ENCODE results near the gene CENPO. TPM values are rescaled to one million over a fixed set of nuclear protein-coding genes. Genes with fewer than 3 reads are reported as not detected.

Gene CENPO, protein sequence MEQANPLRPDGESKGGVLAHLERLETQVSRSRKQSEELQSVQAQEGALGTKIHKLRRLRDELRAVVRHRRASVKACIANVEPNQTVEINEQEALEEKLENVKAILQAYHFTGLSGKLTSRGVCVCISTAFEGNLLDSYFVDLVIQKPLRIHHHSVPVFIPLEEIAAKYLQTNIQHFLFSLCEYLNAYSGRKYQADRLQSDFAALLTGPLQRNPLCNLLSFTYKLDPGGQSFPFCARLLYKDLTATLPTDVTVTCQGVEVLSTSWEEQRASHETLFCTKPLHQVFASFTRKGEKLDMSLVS
- polyA plus RNA-seq (2013, experiment 1 of 2) = 9.8 TPM
- 10.4 TPM for polyA plus RNA-seq (2013, experiment 2 of 2)

DNA sequence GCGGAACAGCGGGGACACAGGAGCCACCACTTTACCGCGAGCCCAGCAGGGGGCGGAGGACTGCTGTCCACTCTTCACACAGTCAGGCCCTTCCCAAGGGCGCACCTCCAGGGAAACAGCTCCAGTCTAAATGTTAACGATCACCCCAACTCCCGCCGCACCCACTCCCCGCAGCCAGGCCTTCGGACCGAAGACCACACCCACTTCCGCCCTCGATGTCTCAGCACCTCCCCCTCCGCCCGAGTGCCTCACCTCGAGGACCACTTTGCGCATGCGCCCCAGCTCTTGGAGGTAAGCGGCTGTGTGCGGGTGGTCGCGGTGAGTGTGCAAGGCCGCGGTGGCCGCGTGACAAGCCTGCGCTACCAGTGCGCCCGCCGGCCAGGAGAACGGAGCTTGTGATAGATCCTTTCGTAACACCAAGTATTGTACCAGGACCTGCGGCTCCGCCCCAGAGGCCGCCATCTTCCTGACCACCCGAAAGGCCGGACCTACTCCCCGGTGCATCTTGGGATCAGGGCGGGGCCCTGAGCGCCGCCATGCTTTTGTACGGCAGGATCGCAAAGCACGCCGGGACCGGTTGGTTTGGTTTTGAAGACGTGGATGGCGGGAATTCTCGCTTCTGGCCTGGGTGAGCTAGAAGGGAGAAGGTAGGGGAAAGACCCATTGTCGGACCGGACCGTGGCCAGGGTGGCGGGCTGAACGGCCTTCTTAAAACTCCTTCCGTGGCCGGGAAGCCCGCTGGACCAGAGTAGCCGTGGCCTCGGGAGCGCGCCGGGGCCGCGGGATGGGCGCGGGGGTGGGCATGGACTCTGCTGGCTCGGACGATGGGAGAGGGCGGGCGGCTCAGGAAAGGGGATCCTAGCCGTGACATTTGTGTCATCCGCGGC lies at the start of gene CENPO, which contains the start of gene PTRHD1:
TSS of gene CENPO (plus strand) at position 552 of the 887 bp plus-strand sequence. CDS start 495 bp downstream, outside the sequence.
TSS of gene PTRHD1 (minus strand) at position 518 of the 887 bp plus-strand sequence. CDS start at position 504, 14 bp downstream.
- DNase-seq = peak; percentile 98
- Histone ChIP-seq H3K27ac (ENCODE audit: low read length, poor library complexity, severe bottlenecking) (peak within 1 kb of the TSS; percentile 93), H4K8ac (ENCODE audit: low read length) (peak within 1 kb of the TSS; percentile 100), H2BK120ac (ENCODE audit: low read depth, low read length) (peak within 1 kb of the TSS; percentile 97), H2BK12ac (ENCODE audit: low read length in 2 of 2) (peak within 1 kb of the TSS; percentile 38 to 93), H3K9me3 (ENCODE audit: control insufficient read depth, low read length) (no peaks in the 10 kb centered on the region), H4K91ac (ENCODE audit: low read length) (peak within 1 kb of the TSS; percentile 100), H2AK5ac (ENCODE audit: low read length, severe bottlenecking) (no peak within 1 kb of the TSS), H3K23ac (ENCODE audit: low read length in 2 of 2) (peak within 1 kb of the TSS in 1 of 2 experiments; percentile 34), H3K27me3 (ENCODE audit: control insufficient read depth in 1 of 2, insufficient read depth in 1 of 2, low read length in 2 of 2) (no peaks in the 10 kb centered on the region), H2AFZ (ENCODE audit: low read depth, low read length) (peak within 1 kb of the TSS; percentile 75), H3K4ac (ENCODE audit: low read depth in 1 of 2, low read length in 2 of 2) (peak within 1 kb of the TSS; percentile 91 to 99), H3K79me1 (replicated peaks; ENCODE audit: low read length, poor library complexity, severe bottlenecking) (peaks cover 8% of the 10 kb centered on the region), H2BK15ac (ENCODE audit: low read depth, poor library complexity, severe bottlenecking) (peak within 1 kb of the TSS; percentile 99), H3K4me2 (ENCODE audit: low read length, poor library complexity, severe bottlenecking) (peak within 1 kb of the TSS; percentile 86), H2BK5ac (ENCODE audit: low read depth, low read length, poor library complexity, severe bottlenecking) (peak within 1 kb of the TSS; percentile 97), H3K4me3 (ENCODE audit: insufficient read depth in 1 of 2, low read depth in 1 of 2, low read length in 2 of 2) (peak within 1 kb of the TSS; percentile 89 to 96), H3K4me1 (ENCODE audit: control insufficient read depth, insufficient read depth, low read depth, low read length) (peaks cover 2% of the 10 kb centered on the region), H3K36me3 (ENCODE audit: control insufficient read depth in 1 of 2, insufficient read depth in 2 of 2, low read depth in 1 of 2, low read length in 2 of 2) (peaks cover 16 to 18% of the 10 kb centered on the region in 2 experiments), H3K14ac (ENCODE audit: low read length in 2 of 2) (peak within 1 kb of the TSS in 1 of 2 experiments; percentile 99), H3K9ac (ENCODE audit: low read length) (peak within 1 kb of the TSS; percentile 96), H3K18ac (ENCODE audit: low read depth in 1 of 2, low read length in 2 of 2) (peak within 1 kb of the TSS; percentile 99)
- WGBS = under 1% methylated on average over 72 of the region's 74 CpGs

DNA sequence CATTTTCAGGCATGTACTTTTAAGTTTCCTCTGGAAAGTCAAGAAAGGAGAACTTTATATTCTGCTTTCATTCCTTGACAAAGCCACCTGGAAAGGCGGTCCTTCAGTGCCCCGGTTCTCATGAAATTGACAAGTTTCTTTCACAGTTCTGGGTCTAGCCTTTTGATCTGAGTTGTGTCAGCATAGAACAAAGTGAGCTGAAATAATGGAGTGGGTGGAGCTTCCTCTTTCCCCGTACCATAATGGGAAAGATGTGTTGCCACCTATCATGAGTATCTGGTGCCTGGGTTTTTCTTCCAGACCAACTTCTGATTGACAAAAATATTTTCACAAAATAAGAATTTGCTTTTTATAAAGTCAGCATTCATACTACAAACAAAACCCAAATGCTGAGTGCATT lies 49.3 kb upstream of the CENPO start:
- Histone ChIP-seq H3K4me2 (ENCODE audit: low read length, poor library complexity, severe bottlenecking) (no peak overlapping the region), H3K4me3 (ENCODE audit: insufficient read depth in 1 of 2, low read depth in 1 of 2, low read length in 2 of 2) (no peak overlapping the region), H3K27me3 (ENCODE audit: control insufficient read depth in 1 of 2, insufficient read depth in 1 of 2, low read length in 2 of 2) (no peaks in the 10 kb centered on the region), H4K91ac (ENCODE audit: low read length) (no peak overlapping the region), H2BK5ac (ENCODE audit: low read depth, low read length, poor library complexity, severe bottlenecking) (no peak overlapping the region), H2BK12ac (ENCODE audit: low read length in 2 of 2) (no peak overlapping the region), H3K18ac (ENCODE audit: low read depth in 1 of 2, low read length in 2 of 2) (no peak overlapping the region), H3K23ac (ENCODE audit: low read length in 2 of 2) (no peak overlapping the region), H3K9ac (ENCODE audit: low read length) (no peak overlapping the region), H3K79me1 (replicated peaks; ENCODE audit: low read length, poor library complexity, severe bottlenecking) (no peaks in the 10 kb centered on the region), H4K8ac (ENCODE audit: low read length) (no peak overlapping the region), H3K4me1 (ENCODE audit: control insufficient read depth, insufficient read depth, low read depth, low read length) (no peaks in the 10 kb centered on the region), H3K14ac (ENCODE audit: low read length in 2 of 2) (no peak overlapping the region), H3K36me3 (ENCODE audit: control insufficient read depth in 1 of 2, insufficient read depth in 2 of 2, low read depth in 1 of 2, low read length in 2 of 2) (peaks cover 5 to 40% of the 10 kb centered on the region in 2 experiments), H2AK5ac (ENCODE audit: low read length, severe bottlenecking) (no peak overlapping the region), H2BK15ac (ENCODE audit: low read depth, poor library complexity, severe bottlenecking) (no peak overlapping the region), H3K4ac (ENCODE audit: low read depth in 1 of 2, low read length in 2 of 2) (no peak overlapping the region), H2BK120ac (ENCODE audit: low read depth, low read length) (no peak overlapping the region), H3K9me3 (ENCODE audit: control insufficient read depth, low read length) (no peaks in the 10 kb centered on the region), H3K27ac (ENCODE audit: low read length, poor library complexity, severe bottlenecking) (no peak overlapping the region), H2AFZ (ENCODE audit: low read depth, low read length) (no peak overlapping the region)
- no peak for DNase-seq
- WGBS = 87% methylated on average over 2 of the region's 3 CpGs

DNA sequence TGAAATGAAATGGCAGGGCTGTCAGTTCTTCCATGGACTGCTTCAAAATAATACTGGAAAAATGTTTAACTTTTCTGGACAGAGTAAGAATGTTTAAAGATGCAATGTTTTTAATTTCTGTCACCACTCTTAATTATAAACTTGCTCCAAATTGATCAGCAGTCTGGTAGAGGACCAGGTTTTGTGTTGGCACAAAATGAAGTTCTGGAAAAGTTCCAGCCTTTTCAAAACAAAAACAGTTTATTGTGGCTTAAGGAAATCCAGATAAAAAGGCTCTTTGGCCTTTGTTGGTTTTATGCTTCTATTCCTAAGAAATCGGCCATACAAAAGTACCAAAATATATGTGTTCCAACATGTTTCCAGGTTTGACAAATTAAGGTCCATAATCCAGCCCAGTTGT lies 48.9 kb upstream of the CENPO start:
- no peak overlapping the region for H2BK15ac ChIP-seq (ENCODE audit: low read depth, poor library complexity, severe bottlenecking)
- no peak overlapping the region for H3K23ac ChIP-seq (ENCODE audit: low read length in 2 of 2)
- no peaks in the 10 kb centered on the region for H3K4me1 ChIP-seq (ENCODE audit: control insufficient read depth, insufficient read depth, low read depth, low read length)
- no peak overlapping the region for H4K8ac ChIP-seq (ENCODE audit: low read length)
- H2BK12ac ChIP-seq (ENCODE audit: low read length in 2 of 2) = no peak overlapping the region
- no peak overlapping the region for H2AK5ac ChIP-seq (ENCODE audit: low read length, severe bottlenecking)
- no peaks in the 10 kb centered on the region for H3K79me1 ChIP-seq (replicated peaks; ENCODE audit: low read length, poor library complexity, severe bottlenecking)
- H2BK120ac ChIP-seq (ENCODE audit: low read depth, low read length) = no peak overlapping the region
- no peak overlapping the region for H2AFZ ChIP-seq (ENCODE audit: low read depth, low read length)
- H3K4me2 ChIP-seq (ENCODE audit: low read length, poor library complexity, severe bottlenecking) = no peak overlapping the region
- no peak for DNase-seq
- no CpG with 5 or more reads among the region's 1 CpG for WGBS
- H3K4ac ChIP-seq (ENCODE audit: low read depth in 1 of 2, low read length in 2 of 2) = no peak overlapping the region
- no peak overlapping the region for H4K91ac ChIP-seq (ENCODE audit: low read length)
- H3K18ac ChIP-seq (ENCODE audit: low read depth in 1 of 2, low read length in 2 of 2) = no peak overlapping the region
- no peak overlapping the region for H3K27ac ChIP-seq (ENCODE audit: low read length, poor library complexity, severe bottlenecking)
- no peaks in the 10 kb centered on the region for H3K9me3 ChIP-seq (ENCODE audit: control insufficient read depth, low read length)
- peaks cover 5 to 38% of the 10 kb centered on the region in 2 experiments for H3K36me3 ChIP-seq (ENCODE audit: control insufficient read depth in 1 of 2, insufficient read depth in 2 of 2, low read depth in 1 of 2, low read length in 2 of 2)
- H3K27me3 ChIP-seq (ENCODE audit: control insufficient read depth in 1 of 2, insufficient read depth in 1 of 2, low read length in 2 of 2) = no peaks in the 10 kb centered on the region
- H3K4me3 ChIP-seq (ENCODE audit: insufficient read depth in 1 of 2, low read depth in 1 of 2, low read length in 2 of 2) = no peak overlapping the region
- no peak overlapping the region for H3K14ac ChIP-seq (ENCODE audit: low read length in 2 of 2)
- H3K9ac ChIP-seq (ENCODE audit: low read length) = no peak overlapping the region
- H2BK5ac ChIP-seq (ENCODE audit: low read depth, low read length, poor library complexity, severe bottlenecking) = no peak overlapping the region

DNA sequence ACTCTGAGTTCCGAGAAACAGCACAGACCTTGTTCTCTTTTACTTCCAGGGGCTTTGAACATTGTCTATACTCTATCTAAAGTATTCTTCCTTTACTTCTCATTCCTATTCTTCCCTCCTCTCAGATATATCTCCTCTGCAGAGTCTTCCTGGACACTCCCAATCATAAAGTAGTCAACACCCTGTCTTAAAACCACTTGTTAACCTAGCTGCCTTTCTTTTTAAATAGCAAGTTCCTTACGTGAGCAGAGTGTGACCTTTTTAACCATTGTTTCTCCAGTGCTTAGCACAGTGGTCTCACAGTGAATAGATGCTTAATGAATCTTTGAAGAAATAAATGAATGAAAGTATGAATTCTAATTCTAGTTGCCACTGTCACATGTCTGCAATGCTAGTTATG lies 47.4 kb upstream of the CENPO start:
- no peak overlapping the region for H2AK5ac ChIP-seq (ENCODE audit: low read length, severe bottlenecking)
- H3K27me3 ChIP-seq (ENCODE audit: control insufficient read depth in 1 of 2, insufficient read depth in 1 of 2, low read length in 2 of 2) = no peaks in the 10 kb centered on the region
- H2BK15ac ChIP-seq (ENCODE audit: low read depth, poor library complexity, severe bottlenecking) = no peak overlapping the region
- H3K4me2 ChIP-seq (ENCODE audit: low read length, poor library complexity, severe bottlenecking) = no peak overlapping the region
- H2BK12ac ChIP-seq (ENCODE audit: low read length in 2 of 2) = no peak overlapping the region
- peaks cover 5 to 27% of the 10 kb centered on the region in 2 experiments for H3K36me3 ChIP-seq (ENCODE audit: control insufficient read depth in 1 of 2, insufficient read depth in 2 of 2, low read depth in 1 of 2, low read length in 2 of 2)
- no peaks in the 10 kb centered on the region for H3K9me3 ChIP-seq (ENCODE audit: control insufficient read depth, low read length)
- H4K91ac ChIP-seq (ENCODE audit: low read length) = no peak overlapping the region
- H3K4me3 ChIP-seq (ENCODE audit: insufficient read depth in 1 of 2, low read depth in 1 of 2, low read length in 2 of 2) = no peak overlapping the region
- no peak overlapping the region for H3K23ac ChIP-seq (ENCODE audit: low read length in 2 of 2)
- H4K8ac ChIP-seq (ENCODE audit: low read length) = no peak overlapping the region
- no peak overlapping the region for H2BK120ac ChIP-seq (ENCODE audit: low read depth, low read length)
- no peak overlapping the region for H2AFZ ChIP-seq (ENCODE audit: low read depth, low read length)
- H3K4me1 ChIP-seq (ENCODE audit: control insufficient read depth, insufficient read depth, low read depth, low read length) = no peaks in the 10 kb centered on the region
- H3K27ac ChIP-seq (ENCODE audit: low read length, poor library complexity, severe bottlenecking) = no peak overlapping the region
- no peak for DNase-seq
- H3K18ac ChIP-seq (ENCODE audit: low read depth in 1 of 2, low read length in 2 of 2) = no peak overlapping the region
- H3K79me1 ChIP-seq (replicated peaks; ENCODE audit: low read length, poor library complexity, severe bottlenecking) = no peaks in the 10 kb centered on the region
- H3K4ac ChIP-seq (ENCODE audit: low read depth in 1 of 2, low read length in 2 of 2) = no peak overlapping the region
- no peak overlapping the region for H3K14ac ChIP-seq (ENCODE audit: low read length in 2 of 2)
- no peak overlapping the region for H3K9ac ChIP-seq (ENCODE audit: low read length)
- 92% methylated on average over 2 of the region's 2 CpGs for WGBS
- H2BK5ac ChIP-seq (ENCODE audit: low read depth, low read length, poor library complexity, severe bottlenecking) = no peak overlapping the region
